Lower leg skin (tissue), 4 donors: ENCODE data around the gene CEP170. TPM values are rescaled to one million over a fixed set of nuclear protein-coding genes. Genes with fewer than 3 reads are reported as not detected.

Source experiments
- DNase-seq, 2 donors: peaks; one replicate each; pipeline ENCODE4 v3.0.0-alpha.2; 2019; ENCODE audit warnings: low spot score in 2 of 2
- H3K4me3 ChIP-seq: fragments of 200-600 bp; sonication (generic); 2 replicates; pipeline ENCODE4 v1.5.1; 2017; ENCODE audit warnings: mild to moderate bottlenecking, low read depth; ENCODE audit not compliant: poor library complexity, severe bottlenecking
- CTCF ChIP-seq, 3 donors: fragments of 450-650 bp; IDR thresholded peaks; one replicate each; pipeline ENCODE4 v1.5.1; 2016; ENCODE audit warnings: antibody characterized with exemption in 3 of 3, mild to moderate bottlenecking in 3 of 3, moderate library complexity in 2 of 3
- POLR2A ChIP-seq, 2 donors: fragments of 450-650 bp; IDR thresholded peaks; one replicate each; pipeline ENCODE4 v1.6.1; 2016 to 2017; ENCODE audit warnings: antibody characterized with exemption in 2 of 2, mild to moderate bottlenecking in 1 of 2, moderate library complexity in 1 of 2
- WGBS, 2 donors: methylation state at CpG; one replicate each; pipeline ENCODE4 v1.1.5; 2018; 5-methylcytosine and 5-hydroxymethylcytosine counted together
- intact Hi-C: fragments of 100-400 bp; cut with DNase I; formaldehyde crosslinking; loops from one replicate; pipeline ENCODE4 v1.15.0; 2023; ENCODE audit warnings: low total_unique reads
- total RNA-seq, 4 donors: library from RNA; depleted of rRNA; stranded (reverse); fragments of >200 nt; gene quantifications; one replicate each; pipeline ENCODE4 v1.1.0, GENCODE V29; 2016

The CEP170 gene
- total RNA-seq, 4 donors from 2014 or later = 18.6 to 27.8 (median 22.8) TPM

GRCh38 chr1:243267914-243268653 lies 13.0 kb upstream of the CEP170 start:
- DNase-seq = no peak
- intact Hi-C loops = no loop called here
- WGBS, 2 donors = 80 to 82% methylated on average over 12 of the region's 12 CpGs
- no peak for TF ChIP-seq CTCF (IDR thresholded peaks at IDR 0.05)
- no peak for TF ChIP-seq POLR2A (IDR thresholded peaks at IDR 0.05)
- no peak overlapping the region for H3K4me3 ChIP-seq

GRCh38 chr1:243267471-243267880 lies 12.4 kb upstream of the CEP170 start:
- intact Hi-C loops = no loop called here
- no peak for DNase-seq
- TF ChIP-seq POLR2A (IDR thresholded peaks at IDR 0.05) (no peak), CTCF (IDR thresholded peaks at IDR 0.05) (no peak)
- WGBS, 2 donors = 88 to 92% methylated on average over 10 of the region's 10 CpGs
- no peak overlapping the region for H3K4me3 ChIP-seq

GRCh38 chr1:243266231-243266630 lies 11.2 kb upstream of the CEP170 start:
- intact Hi-C loops = no loop called here
- no peak overlapping the region for H3K4me3 ChIP-seq
- WGBS, 2 donors = 91 to 94% methylated on average over 4 of the region's 4 CpGs
- TF ChIP-seq CTCF (IDR thresholded peaks at IDR 0.05) (no peak), POLR2A (IDR thresholded peaks at IDR 0.05) (no peak)
- no peak for DNase-seq

- intact Hi-C loops = no loop called here
- TF ChIP-seq CTCF (IDR thresholded peaks at IDR 0.05) (no peak), POLR2A (IDR thresholded peaks at IDR 0.05) (no peak)
- 58 to 65% methylated on average over 2 of the region's 2 CpGs for WGBS, 2 donors
- no peak for DNase-seq
- H3K4me3 ChIP-seq = no peak overlapping the region
Observed at GRCh38 chr1:243264717-243265116, 9.6 kb upstream of the CEP170 start.

- 69 to 82% methylated on average over 1 of the region's 1 CpG for WGBS, 2 donors
- intact Hi-C loops = no loop called here
- no peak for DNase-seq
- TF ChIP-seq POLR2A (IDR thresholded peaks at IDR 0.05) = no peak
- TF ChIP-seq CTCF (IDR thresholded peaks at IDR 0.05) = no peak
- H3K4me3 ChIP-seq = no peak overlapping the region
Observed at GRCh38 chr1:243261390-243261789, 6.3 kb upstream of the CEP170 start.
